ENCODE data around the gene DAAM1. TPM values are rescaled to one million over a fixed set of nuclear protein-coding genes. Genes with fewer than 3 reads are reported as not detected.
A peak's percentile ranks its signal among the peaks of the same experiment; 100 is the strongest.

The DAAM1 gene
- total RNA-seq, 1 donor, result 19.5 TPM

GRCh38 chr14:59221568-59221967 lies 33.1 kb downstream of the DAAM1 start:
- Histone ChIP-seq H3K4me3 (ENCODE audit: insufficient read depth, low read length) (no peak overlapping the region), H4K20me1 (ENCODE audit: insufficient read depth, low read length) (peaks cover 38% of the 10 kb centered on the region), H3K27ac (ENCODE audit: low read depth, low read length) (no peak overlapping the region), H3K4me1 (ENCODE audit: insufficient read depth, low read length) (peaks cover 5% of the 10 kb centered on the region), H3K27me3 (ENCODE audit: insufficient read depth, low read length) (no peaks in the 10 kb centered on the region), H2AFZ (ENCODE audit: low read length) (no peak overlapping the region), H3K36me3 (ENCODE audit: insufficient read depth, low read length) (no peaks in the 10 kb centered on the region), H3K9me3 (ENCODE audit: low read depth, low read length) (no peaks in the 10 kb centered on the region), H3K79me2 (ENCODE audit: insufficient read depth, low read length) (peaks cover 57% of the 10 kb centered on the region), H3K4me2 (ENCODE audit: insufficient read depth, low read length) (no peak overlapping the region)
- DNase-seq (ENCODE audit: insufficient read length, low spot score, missing footprints), result no peak
- TF ChIP-seq CTCF (IDR thresholded peaks at IDR 0.05; ENCODE audit: extremely low read depth, low read depth, low read length), result no peak

GRCh38 chr14:59224341-59224740 lies 35.9 kb downstream of the DAAM1 start:
- Histone ChIP-seq H3K4me2 (ENCODE audit: insufficient read depth, low read length) (no peak overlapping the region), H3K36me3 (ENCODE audit: insufficient read depth, low read length) (no peaks in the 10 kb centered on the region), H3K4me3 (ENCODE audit: insufficient read depth, low read length) (no peak overlapping the region), H3K79me2 (ENCODE audit: insufficient read depth, low read length) (peaks cover 54% of the 10 kb centered on the region), H2AFZ (ENCODE audit: low read length) (no peak overlapping the region), H3K4me1 (ENCODE audit: insufficient read depth, low read length) (peaks cover 16% of the 10 kb centered on the region), H4K20me1 (ENCODE audit: insufficient read depth, low read length) (peaks cover 44% of the 10 kb centered on the region), H3K9me3 (ENCODE audit: low read depth, low read length) (no peaks in the 10 kb centered on the region), H3K27me3 (ENCODE audit: insufficient read depth, low read length) (no peaks in the 10 kb centered on the region), H3K27ac (ENCODE audit: low read depth, low read length) (no peak overlapping the region)
- TF ChIP-seq CTCF (IDR thresholded peaks at IDR 0.05; ENCODE audit: extremely low read depth, low read depth, low read length), result no peak
- DNase-seq (ENCODE audit: insufficient read length, low spot score, missing footprints), result no peak

GRCh38 chr14:59225281-59225680 lies 36.8 kb downstream of the DAAM1 start:
- Histone ChIP-seq H3K4me1 (ENCODE audit: insufficient read depth, low read length) (peaks cover 16% of the 10 kb centered on the region), H3K79me2 (ENCODE audit: insufficient read depth, low read length) (peaks cover 55% of the 10 kb centered on the region), H3K4me2 (ENCODE audit: insufficient read depth, low read length) (no peak overlapping the region), H2AFZ (ENCODE audit: low read length) (no peak overlapping the region), H3K4me3 (ENCODE audit: insufficient read depth, low read length) (no peak overlapping the region), H3K36me3 (ENCODE audit: insufficient read depth, low read length) (no peaks in the 10 kb centered on the region), H4K20me1 (ENCODE audit: insufficient read depth, low read length) (peaks cover 44% of the 10 kb centered on the region), H3K9me3 (ENCODE audit: low read depth, low read length) (no peaks in the 10 kb centered on the region), H3K27ac (ENCODE audit: low read depth, low read length) (no peak overlapping the region), H3K27me3 (ENCODE audit: insufficient read depth, low read length) (no peaks in the 10 kb centered on the region)
- no peak for TF ChIP-seq CTCF (IDR thresholded peaks at IDR 0.05; ENCODE audit: extremely low read depth, low read depth, low read length)
- no peak for DNase-seq (ENCODE audit: insufficient read length, low spot score, missing footprints)

- no peak for DNase-seq (ENCODE audit: insufficient read length, low spot score, missing footprints)
- H3K9me3 ChIP-seq (ENCODE audit: low read depth, low read length), result no peaks in the 10 kb centered on the region
- H2AFZ ChIP-seq (ENCODE audit: low read length), result no peak overlapping the region
- peak overlapping the region; percentile 6 for H3K4me2 ChIP-seq (ENCODE audit: insufficient read depth, low read length)
- no peak overlapping the region for H3K27ac ChIP-seq (ENCODE audit: low read depth, low read length)
- H3K4me1 ChIP-seq (ENCODE audit: insufficient read depth, low read length), result peaks cover 11% of the 10 kb centered on the region
- no peaks in the 10 kb centered on the region for H3K36me3 ChIP-seq (ENCODE audit: insufficient read depth, low read length)
- peaks cover 40% of the 10 kb centered on the region for H3K79me2 ChIP-seq (ENCODE audit: insufficient read depth, low read length)
- H4K20me1 ChIP-seq (ENCODE audit: insufficient read depth, low read length), result peaks cover 22% of the 10 kb centered on the region
- H3K4me3 ChIP-seq (ENCODE audit: insufficient read depth, low read length), result no peak overlapping the region
- no peaks in the 10 kb centered on the region for H3K27me3 ChIP-seq (ENCODE audit: insufficient read depth, low read length)
- TF ChIP-seq CTCF (IDR thresholded peaks at IDR 0.05; ENCODE audit: extremely low read depth, low read depth, low read length), result no peak
Measured at GRCh38 chr14:59228421-59228820, 40.0 kb downstream of the DAAM1 start.

All from osteoblast (primary cell).